MCF 10A (cell line): Measurements from ENCODE around the gene KCNQ5. TPM values are rescaled to one million over a fixed set of nuclear protein-coding genes. Genes with fewer than 3 reads are reported as not detected.

ENCODE experiments used
- BruUV-seq: library from RNA; stranded (reverse); fragments of 400-500 nt; replicated peaks from 2 replicates; lab custom pipeline; 2021; lab: Mats Ljungman, UMichigan
- CTCF ChIA-PET: fragments of 300-600 bp; sonication (Branson Sonifier 250); formaldehyde crosslinking; extraction: SDS; loops from one replicate; lab custom pipeline; 2021; ENCODE audit warnings: antibody characterized with exemption, inconsistent platforms; lab: Yijun Ruan, JAX
- POLR2A ChIA-PET: fragments of 300-600, 350-650 bp; sonication (Branson Sonifier 250); formaldehyde crosslinking; extraction: SDS; loops from one replicate; lab custom pipeline; 2020; ENCODE audit warnings: antibody characterized with exemption, inconsistent platforms; lab: Yijun Ruan, JAX
- DNase-seq: peaks from one replicate; pipeline ENCODE4 v3.0.0-alpha.2; 2018; ENCODE audit not compliant: unreplicated experiment
- H3K27ac Mint-ChIP-seq: one replicate; pipeline ENCODE4 v1.8.0; 2022; ENCODE audit warnings: mild to moderate bottlenecking, low read depth, mixed read lengths; ENCODE audit not compliant: unreplicated experiment
- H3K27me3 Mint-ChIP-seq: one replicate; pipeline ENCODE4 v1.8.0; 2022; ENCODE audit warnings: mixed read lengths; ENCODE audit not compliant: insufficient read depth, unreplicated experiment
- H3K36me3 Mint-ChIP-seq: one replicate; pipeline ENCODE4 v1.8.0; 2022; ENCODE audit warnings: mild to moderate bottlenecking, moderate library complexity, mixed read lengths; ENCODE audit not compliant: insufficient read depth, unreplicated experiment
- H3K4me1 Mint-ChIP-seq: one replicate; pipeline ENCODE4 v1.8.0; 2022; ENCODE audit warnings: mixed read lengths; ENCODE audit not compliant: insufficient read depth, unreplicated experiment
- H3K4me3 Mint-ChIP-seq: one replicate; pipeline ENCODE4 v1.8.0; 2022; ENCODE audit warnings: mild to moderate bottlenecking, moderate library complexity, mixed read lengths; ENCODE audit not compliant: unreplicated experiment
- H3K9me3 Mint-ChIP-seq: one replicate; pipeline ENCODE4 v1.8.0; 2022; ENCODE audit warnings: mixed read lengths; ENCODE audit not compliant: unreplicated experiment
- intact Hi-C: fragments of 100-400 bp; cut with micrococcal nuclease; formaldehyde crosslinking; loops from 2 replicates; pipeline ENCODE4 v1.14.1; 2022
- total RNA-seq: library from RNA; stranded (reverse); gene quantifications from 2 replicates; pipeline ENCODE4 v1.2.3, GENCODE V29; 2022
- TF ChIP-seq, protein P1 (sequence below): fragments of 200-600 bp; IDR thresholded peaks from one replicate; pipeline ENCODE4 v1.8.0; 2022; ENCODE audit warnings: antibody characterized with exemption, mild to moderate bottlenecking; ENCODE audit not compliant: unreplicated experiment

The KCNQ5 gene
- total RNA-seq, 1 experiment from 2014 or later = 10.3 TPM

DNA sequence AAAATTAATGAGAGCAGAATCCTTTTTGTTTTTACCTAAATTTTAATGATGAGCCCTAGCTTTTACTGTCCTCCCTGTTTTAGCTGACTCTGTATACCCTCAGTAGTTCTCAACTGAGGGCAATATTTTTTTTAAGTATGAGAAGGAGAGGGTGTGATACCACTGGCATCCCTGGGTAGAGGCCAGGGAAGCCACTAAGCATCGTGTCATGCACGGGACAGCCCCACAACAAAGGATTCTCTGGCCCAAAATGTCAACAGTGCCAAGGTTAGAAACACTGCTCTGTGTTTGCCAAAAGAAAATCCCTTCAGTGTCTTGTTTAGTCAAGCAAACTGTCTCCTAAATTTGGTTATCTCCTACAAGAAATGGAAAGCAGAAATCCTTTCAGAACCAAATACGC is 210.4 kb downstream of the KCNQ5 start:
- CTCF ChIA-PET = no interaction called here
- TF ChIP-seq, protein P1, sequence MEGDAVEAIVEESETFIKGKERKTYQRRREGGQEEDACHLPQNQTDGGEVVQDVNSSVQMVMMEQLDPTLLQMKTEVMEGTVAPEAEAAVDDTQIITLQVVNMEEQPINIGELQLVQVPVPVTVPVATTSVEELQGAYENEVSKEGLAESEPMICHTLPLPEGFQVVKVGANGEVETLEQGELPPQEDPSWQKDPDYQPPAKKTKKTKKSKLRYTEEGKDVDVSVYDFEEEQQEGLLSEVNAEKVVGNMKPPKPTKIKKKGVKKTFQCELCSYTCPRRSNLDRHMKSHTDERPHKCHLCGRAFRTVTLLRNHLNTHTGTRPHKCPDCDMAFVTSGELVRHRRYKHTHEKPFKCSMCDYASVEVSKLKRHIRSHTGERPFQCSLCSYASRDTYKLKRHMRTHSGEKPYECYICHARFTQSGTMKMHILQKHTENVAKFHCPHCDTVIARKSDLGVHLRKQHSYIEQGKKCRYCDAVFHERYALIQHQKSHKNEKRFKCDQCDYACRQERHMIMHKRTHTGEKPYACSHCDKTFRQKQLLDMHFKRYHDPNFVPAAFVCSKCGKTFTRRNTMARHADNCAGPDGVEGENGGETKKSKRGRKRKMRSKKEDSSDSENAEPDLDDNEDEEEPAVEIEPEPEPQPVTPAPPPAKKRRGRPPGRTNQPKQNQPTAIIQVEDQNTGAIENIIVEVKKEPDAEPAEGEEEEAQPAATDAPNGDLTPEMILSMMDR = no peak
- intact Hi-C loops = no loop called here
- DNase-seq = no peak
- BruUV-seq = no TSS peak
- Mint-ChIP-seq H3K4me1 (peaks cover 9% of the 10 kb centered on the region), H3K27ac (no peak overlapping the region), H3K4me3 (no peak overlapping the region), H3K36me3 (no peaks in the 10 kb centered on the region), H3K27me3 (no peaks in the 10 kb centered on the region), H3K9me3 (peaks cover 10% of the 10 kb centered on the region)
- POLR2A ChIA-PET = no interaction called here

GRCh38 chr6:72835749-72836148 is 213.9 kb downstream of the KCNQ5 start:
- no TSS peak for BruUV-seq
- H3K4me3 Mint-ChIP-seq = no peak overlapping the region
- CTCF ChIA-PET = interaction anchor here (0.7 to 1.2 kb wide), 2 partner anchors 14 to 89 kb away, joined by 3 to 4 read pairs; no protein-coding TSS in a partner anchor

GRCh38 chr6:72836971-72837370 is 215.1 kb downstream of the KCNQ5 start:
- TF ChIP-seq, protein P1 = no peak
- Mint-ChIP-seq H3K4me3 (no peak overlapping the region), H3K9me3 (no peaks in the 10 kb centered on the region), H3K4me1 (no peaks in the 10 kb centered on the region), H3K27me3 (no peaks in the 10 kb centered on the region), H3K36me3 (no peaks in the 10 kb centered on the region), H3K27ac (no peak overlapping the region)
- intact Hi-C loops = no loop called here
- BruUV-seq = no TSS peak
- POLR2A ChIA-PET = no interaction called here
- DNase-seq = no peak
- CTCF ChIA-PET = interaction anchor here (0.5 to 1.4 kb wide), 4 partner anchors 13 to 282 kb away, joined by 3 to 4 read pairs (median 3); no protein-coding TSS in a partner anchor

More at GRCh38 chr6:72835749-72836148, 213.9 kb downstream of the KCNQ5 start:
- Mint-ChIP-seq H3K27me3 (no peaks in the 10 kb centered on the region), H3K36me3 (no peaks in the 10 kb centered on the region), H3K27ac (no peak overlapping the region), H3K4me1 (no peaks in the 10 kb centered on the region), H3K9me3 (no peaks in the 10 kb centered on the region)
- no peak for DNase-seq
- intact Hi-C loops = no loop called here
- POLR2A ChIA-PET = no interaction called here
- TF ChIP-seq, protein P1 = no peak

DNA sequence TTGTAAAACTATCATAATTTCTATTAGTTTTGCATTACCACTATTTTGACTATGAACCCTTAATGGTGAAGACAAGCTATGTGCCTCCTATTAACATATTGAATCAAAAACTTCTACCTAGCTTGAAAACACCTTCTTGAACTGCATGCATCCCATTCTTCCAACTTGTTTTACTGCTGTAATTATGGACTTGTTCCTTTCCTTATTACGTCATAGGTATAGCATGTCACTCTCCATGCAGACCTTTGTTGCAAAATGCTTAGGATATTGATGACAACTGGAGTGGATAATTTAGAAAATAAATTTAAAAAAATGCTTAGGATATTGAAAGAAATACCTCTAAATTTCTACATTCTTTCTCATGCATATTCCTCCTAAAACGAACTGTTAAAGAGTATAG is 219.3 kb downstream of the KCNQ5 start:
- Mint-ChIP-seq H3K27ac (no peak overlapping the region), H3K4me3 (no peak overlapping the region), H3K9me3 (no peaks in the 10 kb centered on the region), H3K4me1 (no peaks in the 10 kb centered on the region), H3K27me3 (no peaks in the 10 kb centered on the region), H3K36me3 (no peaks in the 10 kb centered on the region)
- DNase-seq = no peak
- no TSS peak for BruUV-seq
- ChIA-PET POLR2A (no interaction called here), CTCF (interaction anchor here (0.6 kb wide), 1 partner anchor 225 kb away, joined by 3 read pairs; no protein-coding TSS in a partner anchor)
- TF ChIP-seq, protein P1 = no peak
- intact Hi-C loops = no loop called here
